ENCODE data around the gene MBNL3.

Gene MBNL3

DNA sequence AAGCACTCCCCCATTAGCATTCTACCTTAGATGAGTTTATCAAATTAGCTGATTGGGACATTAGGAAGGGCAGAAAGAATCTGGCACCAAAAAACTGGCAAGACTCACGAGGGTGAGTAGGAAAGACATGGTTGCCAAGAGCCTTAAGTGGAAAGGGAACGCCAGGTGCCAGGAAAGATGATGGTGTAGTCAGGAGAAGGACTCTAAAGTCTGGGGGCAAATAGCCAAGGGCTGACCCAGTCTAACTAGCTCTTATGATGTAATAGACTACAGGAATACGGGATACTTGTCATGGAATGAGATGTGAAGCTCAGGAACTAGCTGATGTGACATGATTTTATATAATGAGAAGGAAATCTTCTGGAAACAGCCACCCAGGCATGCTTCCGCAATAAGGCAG lies 94.8 kb downstream of the MBNL3 start:
- no peak for DNase-seq
- no peak for TF ChIP-seq GATA1 (IDR thresholded peaks at IDR 0.05; ENCODE audit: low read depth, low read length)
- TF ChIP-seq POLR2A (IDR thresholded peaks at IDR 0.05; ENCODE audit: low read length) = no peak

DNA sequence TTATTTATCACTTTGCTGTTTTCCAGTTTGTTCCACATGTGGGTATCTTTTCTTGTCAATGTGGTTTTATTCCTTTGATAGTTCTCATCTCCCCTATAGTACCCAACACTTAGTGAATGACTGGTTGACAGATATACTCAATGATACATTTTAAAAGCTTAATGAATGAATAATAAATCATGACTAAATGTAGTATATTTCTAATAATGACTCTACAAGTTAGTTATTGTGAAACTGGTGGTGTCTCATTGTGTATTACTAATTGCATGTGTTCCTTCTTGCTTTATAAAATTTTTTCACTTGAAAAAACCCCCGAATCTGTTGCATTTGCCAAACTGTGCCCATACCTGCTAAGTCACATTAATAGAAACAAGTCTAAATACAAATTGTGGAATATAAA lies 95.4 kb downstream of the MBNL3 start:
- peak in 1 of 2 experiments; percentile 17 for DNase-seq
- TF ChIP-seq GATA1 (IDR thresholded peaks at IDR 0.05; ENCODE audit: low read depth, low read length) (no peak), POLR2A (IDR thresholded peaks at IDR 0.05; ENCODE audit: low read length) (no peak)

DNA sequence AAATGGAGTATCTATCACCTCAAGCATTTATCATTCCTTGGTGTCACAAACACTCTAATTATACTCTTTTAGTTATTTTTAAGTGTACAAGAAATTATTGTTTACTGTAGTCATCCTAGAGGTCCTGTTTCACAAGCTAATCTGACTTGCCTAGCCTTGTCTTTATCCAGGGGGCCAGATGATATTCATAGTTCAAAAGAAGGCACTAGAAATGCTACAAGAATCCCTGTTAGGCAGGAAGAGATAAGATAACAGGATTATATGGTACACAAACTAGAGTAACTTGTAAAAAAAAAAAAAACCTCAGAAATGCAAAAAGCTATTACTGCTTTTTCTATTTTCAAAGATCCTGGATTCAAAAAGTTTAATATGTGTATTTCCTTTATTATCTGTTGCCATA lies 95.8 kb downstream of the MBNL3 start:
- peak; percentile 57 to 81 for DNase-seq
- no peak for TF ChIP-seq GATA1 (IDR thresholded peaks at IDR 0.05; ENCODE audit: low read depth, low read length)
- no peak for TF ChIP-seq POLR2A (IDR thresholded peaks at IDR 0.05; ENCODE audit: low read length)

DNA sequence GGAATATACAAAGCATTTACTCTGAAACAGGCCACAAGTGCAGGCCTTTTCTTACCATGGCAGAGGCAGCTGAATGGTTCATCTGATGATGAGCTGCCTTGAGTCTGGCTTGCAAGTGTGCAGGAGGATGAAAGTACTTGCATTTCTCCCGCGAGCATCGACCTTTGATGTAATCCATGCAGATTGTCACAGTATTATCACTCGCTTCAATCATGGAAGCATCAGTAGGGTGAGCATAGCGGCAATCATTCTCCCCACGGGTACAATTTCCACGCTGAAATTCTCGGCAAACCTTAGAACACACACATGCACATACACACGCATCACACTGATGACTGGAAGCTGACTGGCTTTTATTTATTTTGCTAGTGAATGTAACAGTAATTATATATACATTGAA lies 98.0 kb downstream of the MBNL3 start:
- no peak for TF ChIP-seq POLR2A (IDR thresholded peaks at IDR 0.05; ENCODE audit: low read length)
- no peak for TF ChIP-seq GATA1 (IDR thresholded peaks at IDR 0.05; ENCODE audit: low read depth, low read length)
- DNase-seq = no peak

DNA sequence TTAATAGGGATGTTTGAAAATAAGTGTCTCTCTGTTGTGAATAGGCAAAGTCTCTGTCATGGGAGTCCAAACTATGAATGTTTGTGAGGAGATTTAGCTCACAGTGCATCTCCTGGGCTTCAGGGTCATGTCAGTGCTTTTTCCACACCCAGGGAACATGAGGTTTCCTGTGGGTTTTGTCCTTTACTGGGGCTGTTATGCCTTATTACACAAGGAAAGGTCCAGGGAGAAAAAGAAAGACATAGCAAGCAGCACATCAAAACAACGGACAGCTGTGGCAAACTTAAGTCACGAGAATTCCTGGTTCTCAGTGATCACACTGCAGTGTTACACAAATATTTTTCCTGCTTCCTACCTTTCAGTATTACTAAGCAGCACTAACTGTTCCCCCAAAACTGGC lies 99.4 kb downstream of the MBNL3 start:
- DNase-seq = no peak
- TF ChIP-seq POLR2A (IDR thresholded peaks at IDR 0.05; ENCODE audit: low read length) = no peak

DNA sequence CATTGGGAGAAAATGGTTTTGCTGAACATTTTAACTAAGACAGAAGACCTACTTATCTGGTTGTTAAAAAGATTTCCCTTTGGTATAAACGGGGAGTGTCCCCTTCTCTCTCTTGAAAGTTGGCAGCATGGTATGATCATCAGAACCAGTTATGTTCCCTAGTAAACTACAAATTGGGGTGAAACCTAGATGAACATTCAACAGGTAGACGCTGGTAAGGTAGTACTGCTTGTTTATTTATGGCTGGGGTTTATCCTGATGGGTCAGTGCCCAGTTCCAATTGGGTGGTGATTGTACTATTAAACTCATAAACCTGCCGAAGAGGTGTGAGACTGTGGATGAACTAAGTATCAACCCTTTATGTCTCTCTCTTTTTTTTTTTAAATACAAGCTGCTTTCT lies 100.5 kb downstream of the MBNL3 start:
- no peak for DNase-seq
- TF ChIP-seq POLR2A (IDR thresholded peaks at IDR 0.05; ENCODE audit: low read length) (no peak), GATA1 (IDR thresholded peaks at IDR 0.05; ENCODE audit: low read depth, low read length) (no peak)

DNA sequence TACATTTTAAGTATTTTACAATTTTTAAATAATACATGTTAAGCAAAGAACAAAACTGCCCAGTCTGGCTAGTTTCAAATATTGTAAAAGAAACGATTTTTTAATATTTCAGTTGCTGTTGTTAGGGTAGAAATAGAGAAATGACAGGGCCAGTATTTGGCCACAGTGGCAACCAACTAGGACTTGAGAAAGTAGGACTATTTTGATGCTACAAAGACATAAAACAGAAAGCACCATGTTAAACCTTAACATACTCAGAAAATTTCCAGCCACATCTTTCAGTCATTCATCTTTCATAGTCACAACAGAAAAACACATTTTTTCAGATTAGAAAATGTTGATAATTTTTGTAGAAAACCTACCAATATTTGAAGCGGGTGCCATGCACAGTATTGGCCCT lies 104.5 kb downstream of the MBNL3 start:
- no peak for DNase-seq

DNA sequence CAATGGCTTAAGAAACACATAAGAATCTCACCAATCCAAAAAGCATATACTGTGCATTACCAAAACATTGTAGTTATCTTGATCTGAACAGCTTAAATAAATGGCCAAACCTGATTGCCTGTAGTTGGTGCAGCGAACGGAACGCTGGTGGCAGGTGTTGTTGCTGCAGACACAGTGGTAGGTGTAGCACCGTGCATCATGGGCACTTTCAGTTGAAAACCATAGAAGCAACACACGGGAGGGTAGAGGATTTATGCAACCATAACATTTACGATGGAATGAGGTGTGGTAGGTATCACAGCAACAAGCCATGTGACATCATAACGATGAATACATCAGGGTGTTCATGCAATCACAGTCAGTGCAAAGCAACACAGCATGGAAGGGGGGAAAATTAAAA lies 106.8 kb downstream of the MBNL3 start:
- DNase-seq = no peak
- TF ChIP-seq POLR2A (IDR thresholded peaks at IDR 0.05; ENCODE audit: low read length) (no peak), GATA1 (IDR thresholded peaks at IDR 0.05; ENCODE audit: low read depth, low read length) (no peak)

More for the DNA sequence above, 104.5 kb downstream of the MBNL3 start:
- TF ChIP-seq POLR2A (IDR thresholded peaks at IDR 0.05; ENCODE audit: low read length) (no peak), GATA1 (IDR thresholded peaks at IDR 0.05; ENCODE audit: low read depth, low read length) (no peak)

DNA sequence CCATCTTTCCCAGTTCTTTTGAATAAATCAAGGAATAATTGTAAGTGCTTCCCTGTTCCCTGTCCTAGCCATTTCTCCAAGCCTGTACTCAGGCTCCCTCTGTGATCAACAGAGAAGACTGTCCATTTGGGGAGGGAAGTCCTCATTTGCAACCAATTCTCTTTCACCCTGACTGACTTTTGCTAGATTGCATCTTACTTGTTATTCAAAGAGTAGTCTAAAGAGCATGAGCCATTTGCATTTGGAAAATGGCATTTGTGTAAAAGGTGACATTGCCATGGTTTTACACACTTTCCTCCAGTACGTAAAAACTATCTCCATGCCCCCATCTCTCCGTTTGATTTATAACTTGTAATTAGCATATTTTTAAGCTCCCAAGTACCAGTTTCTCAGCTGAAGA lies 110.6 kb downstream of the MBNL3 start:
- no peak for DNase-seq
- TF ChIP-seq POLR2A (IDR thresholded peaks at IDR 0.05; ENCODE audit: low read length) = no peak
- TF ChIP-seq GATA1 (IDR thresholded peaks at IDR 0.05; ENCODE audit: low read depth, low read length) = no peak

DNA sequence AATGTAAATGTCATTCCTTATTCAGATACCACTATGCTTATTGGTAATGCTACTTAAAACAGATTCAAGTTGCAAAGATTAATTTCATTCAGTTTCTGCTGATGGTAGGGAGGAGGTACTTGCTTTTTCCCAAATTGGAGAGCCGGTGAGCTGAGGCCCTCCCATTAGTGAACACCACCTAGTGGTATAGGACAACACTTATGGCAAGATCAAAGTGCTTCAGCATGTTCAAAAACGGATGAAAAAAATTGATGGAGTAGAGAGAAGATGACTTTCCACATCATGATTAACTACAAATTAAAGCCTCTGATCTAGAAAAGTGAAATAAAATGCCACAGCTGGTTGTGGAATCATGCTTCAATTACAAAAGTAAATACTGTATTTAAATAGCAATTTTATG lies 112.9 kb downstream of the MBNL3 start:
- TF ChIP-seq POLR2A (IDR thresholded peaks at IDR 0.05; ENCODE audit: low read length) = no peak
- no peak for TF ChIP-seq GATA1 (IDR thresholded peaks at IDR 0.05; ENCODE audit: low read depth, low read length)

DNA sequence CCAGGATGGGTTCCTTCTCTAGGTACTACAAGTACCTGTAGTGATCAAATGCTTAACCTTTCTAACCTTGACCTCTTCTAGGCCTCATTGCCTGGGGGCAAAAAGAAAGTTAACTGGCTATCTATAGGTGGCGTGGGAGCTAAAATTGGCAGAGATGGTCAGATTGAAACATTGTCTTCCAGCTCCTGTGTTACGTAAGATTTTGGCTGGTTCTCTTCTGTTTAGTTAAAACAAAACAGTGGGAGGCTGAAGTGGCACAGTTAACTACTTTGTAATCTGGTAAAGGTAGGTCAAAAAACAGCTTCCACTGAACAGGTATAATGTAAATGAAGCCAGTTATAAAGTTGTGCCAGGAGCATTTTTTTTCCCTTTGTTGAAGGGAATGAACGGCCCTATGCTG lies 115.2 kb downstream of the MBNL3 start:
- no peak for DNase-seq
- no peak for TF ChIP-seq GATA1 (IDR thresholded peaks at IDR 0.05; ENCODE audit: low read depth, low read length)
- no peak for TF ChIP-seq POLR2A (IDR thresholded peaks at IDR 0.05; ENCODE audit: low read length)

More for the DNA sequence above, 112.9 kb downstream of the MBNL3 start:
- peak; percentile 0 to 7 for DNase-seq

DNA sequence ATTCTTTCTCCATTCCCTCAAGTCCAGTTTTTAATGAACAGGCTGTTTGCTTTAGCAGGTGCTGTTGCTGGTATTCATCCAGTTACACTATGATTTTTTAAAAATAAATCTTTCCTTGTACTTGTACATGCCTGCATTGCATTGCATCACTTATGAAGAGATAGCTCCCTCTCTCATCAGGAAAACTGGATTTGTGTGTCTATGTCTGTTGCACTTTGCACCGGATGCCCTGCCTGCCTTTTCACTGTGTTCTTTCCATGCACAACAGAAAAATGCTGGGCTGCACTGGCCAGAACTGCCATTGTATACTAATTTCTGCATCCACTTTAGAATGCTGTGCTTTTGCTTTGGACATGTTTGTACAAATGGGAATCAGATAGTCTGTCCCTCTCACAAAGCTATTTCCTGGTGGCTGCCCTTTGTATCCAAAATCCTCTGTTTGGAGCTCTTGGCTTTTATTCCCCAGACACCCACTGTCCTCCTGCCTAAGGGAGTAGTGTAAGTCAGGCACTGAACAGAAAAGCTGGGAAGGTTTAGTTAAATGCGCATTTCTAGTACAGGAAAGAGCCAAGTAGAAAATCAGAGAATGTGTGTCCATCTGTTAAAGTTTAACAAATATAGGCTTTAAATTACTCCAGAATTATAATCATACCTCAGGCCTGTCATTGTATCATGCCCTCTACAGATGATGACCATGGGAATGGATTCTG lies 119.1 kb downstream of the MBNL3 start:
- no peak for TF ChIP-seq POLR2A (IDR thresholded peaks at IDR 0.05; ENCODE audit: low read length)

DNA sequence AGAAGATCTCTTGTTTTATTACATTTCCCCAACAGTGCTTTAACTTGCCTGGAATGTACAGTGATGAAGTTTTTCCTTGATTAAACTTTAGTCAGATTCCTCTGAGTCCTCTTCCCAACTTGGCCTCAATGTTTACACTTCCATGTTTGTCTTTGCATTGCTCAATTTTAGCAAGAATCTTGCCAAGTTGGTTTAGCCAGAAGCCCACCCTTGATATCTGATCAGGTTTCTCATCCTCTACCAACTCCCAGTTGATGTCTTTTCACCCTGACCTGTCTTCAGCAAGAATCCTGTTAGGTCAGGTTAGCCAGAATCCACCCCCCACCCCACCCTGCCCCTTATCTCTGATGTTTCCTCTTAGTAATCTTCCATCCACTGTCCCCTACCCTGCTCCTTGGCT lies 120.9 kb downstream of the MBNL3 start:
- no peak for DNase-seq
- TF ChIP-seq POLR2A (IDR thresholded peaks at IDR 0.05; ENCODE audit: low read length) (no peak), GATA1 (IDR thresholded peaks at IDR 0.05; ENCODE audit: low read depth, low read length) (no peak)

More for the DNA sequence above, 119.1 kb downstream of the MBNL3 start:
- no peak for DNase-seq

DNA sequence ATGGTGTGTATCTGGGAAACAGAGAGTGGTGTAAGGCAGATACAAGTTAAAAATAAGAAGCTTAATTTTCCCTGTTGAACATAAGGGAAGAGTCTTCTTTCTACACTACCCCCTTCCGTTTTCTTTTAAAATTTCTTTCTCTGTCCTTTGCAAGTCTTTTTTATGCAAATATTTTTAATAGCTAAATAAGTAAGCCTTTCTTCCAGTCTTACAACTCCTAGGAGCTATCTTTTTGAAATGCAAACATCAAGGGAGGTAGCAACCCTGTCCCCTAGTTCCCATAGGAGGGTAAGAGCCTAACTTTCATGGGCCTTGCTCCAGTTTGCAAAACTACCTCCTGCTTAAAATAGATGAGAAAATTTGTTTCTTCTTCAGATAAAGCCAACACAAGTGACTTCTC lies 121.5 kb downstream of the MBNL3 start:
- TF ChIP-seq GATA1 (IDR thresholded peaks at IDR 0.05; ENCODE audit: low read depth, low read length) (no peak), POLR2A (IDR thresholded peaks at IDR 0.05; ENCODE audit: low read length) (no peak)
- DNase-seq = no peak

DNA sequence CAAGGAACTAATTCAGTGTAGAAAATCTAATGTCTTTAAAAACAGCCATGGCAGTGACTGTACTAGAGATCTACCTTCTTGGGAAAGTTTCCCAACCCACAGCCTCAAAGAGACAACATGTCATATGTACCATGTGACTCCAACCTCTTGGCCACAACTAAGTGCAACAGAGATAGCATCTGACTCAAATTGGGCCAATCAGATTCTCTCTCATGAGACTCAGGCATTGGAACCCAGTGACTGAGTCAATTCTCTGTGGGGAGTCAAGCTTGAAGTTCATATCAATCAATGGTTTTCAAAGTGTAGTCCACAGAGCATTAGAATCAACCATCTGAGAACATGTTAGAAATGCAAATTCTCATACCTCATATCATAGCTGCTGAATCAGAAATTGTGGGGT lies 123.3 kb downstream of the MBNL3 start:
- no peak for DNase-seq
- TF ChIP-seq POLR2A (IDR thresholded peaks at IDR 0.05; ENCODE audit: low read length) = no peak
- no peak for TF ChIP-seq GATA1 (IDR thresholded peaks at IDR 0.05; ENCODE audit: low read depth, low read length)

DNA sequence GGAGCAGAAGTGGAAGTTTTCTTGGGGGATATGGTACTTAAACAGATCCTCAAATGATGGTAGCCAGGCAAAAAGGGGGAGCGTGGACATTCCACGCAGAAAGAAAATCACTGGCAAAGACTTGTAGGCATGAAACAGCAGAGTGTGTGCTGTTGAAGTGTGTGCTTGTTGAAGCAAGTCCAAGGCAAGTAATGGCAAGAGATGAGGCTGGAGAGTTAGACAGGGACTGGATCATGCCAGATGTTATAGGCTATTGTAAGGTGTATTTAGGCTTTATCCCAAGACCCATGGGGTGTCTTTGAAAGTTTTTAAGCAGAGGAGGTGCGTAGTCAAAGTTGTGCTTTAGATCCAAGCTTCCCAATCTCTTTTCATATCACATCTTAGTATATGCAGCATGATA lies 124.5 kb downstream of the MBNL3 start:
- TF ChIP-seq GATA1 (IDR thresholded peaks at IDR 0.05; ENCODE audit: low read depth, low read length) (no peak), POLR2A (IDR thresholded peaks at IDR 0.05; ENCODE audit: low read length) (no peak)
- DNase-seq = no peak
